ENCODE results near the gene LONP1. TPM values are rescaled to one million over a fixed set of nuclear protein-coding genes. Genes with fewer than 3 reads are reported as not detected.
"Not testable (repeated sequence)": the region's sequence is repeated elsewhere in the genome, so short reads cannot be mapped to it uniquely, and the experiment has no call there.

The LONP1 gene
- total and polyA plus RNA-seq, 2 of the 8 experiments (the other 6 are each of a cell fraction or from before 2014, with no cell fraction given) = 98.1 to 117 TPM

- not testable (repeated sequence) for H2AFZ ChIP-seq (ENCODE audit: low read length); H3K79me1 ChIP-seq (ENCODE audit: low read depth, low read length); H3K36me3 ChIP-seq (ENCODE audit: control insufficient read depth in 2 of 4, insufficient read depth in 4 of 4, low read length in 3 of 4); H2AK5ac ChIP-seq (ENCODE audit: low read depth, low read length); H4K91ac ChIP-seq (replicated peaks; ENCODE audit: insufficient read length, low read length); H3K4ac ChIP-seq (replicated peaks; ENCODE audit: insufficient read length, low read depth, low read length); H4K8ac ChIP-seq (ENCODE audit: extremely low read depth, insufficient read depth, low read length); H3K9ac ChIP-seq (replicated peaks in 1 of 4; ENCODE audit: extremely low read depth in 1 of 4, low read depth in 3 of 4, low read length in 3 of 4); H3K4me2 ChIP-seq (ENCODE audit: insufficient read depth in 1 of 2, low read depth in 2 of 2, low read length in 2 of 2); H4K20me1 ChIP-seq (replicated peaks in 1 of 2; ENCODE audit: control insufficient read depth in 1 of 2, insufficient read depth in 2 of 2, low read length in 2 of 2); H3K14ac ChIP-seq (ENCODE audit: insufficient read length); H3K18ac ChIP-seq (ENCODE audit: extremely low read depth, low read length); H3K27me3 ChIP-seq (replicated peaks in 1 of 4; ENCODE audit: control insufficient read depth in 3 of 4, extremely low read depth in 1 of 4, insufficient read depth in 3 of 4, low read length in 3 of 4); DNase-seq (ENCODE audit: low read depth in 1 of 2, low spot score in 2 of 2); H2BK5ac ChIP-seq (ENCODE audit: low read depth, low read length); H3K27ac ChIP-seq (ENCODE audit: low read depth, low read length); H2BK15ac ChIP-seq (ENCODE audit: low read length); H3K9me3 ChIP-seq (ENCODE audit: insufficient read depth in 2 of 2, low read depth in 1 of 2, low read length in 1 of 2); H3K56ac ChIP-seq (replicated peaks; ENCODE audit: insufficient read length, low read depth, low read length); H2BK20ac ChIP-seq (ENCODE audit: low read length); H3K4me1 ChIP-seq (replicated peaks in 1 of 4; ENCODE audit: control insufficient read depth in 3 of 4, insufficient read depth in 4 of 4, low read length in 3 of 4); H3K79me2 ChIP-seq (ENCODE audit: control insufficient read depth in 1 of 2, insufficient read depth in 2 of 2, low read length in 2 of 2); H2BK120ac ChIP-seq (replicated peaks; ENCODE audit: low read depth, low read length); H3K4me3 ChIP-seq (ENCODE audit: extremely low read depth in 1 of 4, insufficient read depth in 2 of 4, low read depth in 3 of 4, low read length in 4 of 4); H3K23ac ChIP-seq (ENCODE audit: insufficient read length); H3K23me2 ChIP-seq (ENCODE audit: low read depth, low read length); H4K5ac ChIP-seq (ENCODE audit: insufficient read length, low read depth, low read length); H2BK12ac ChIP-seq (ENCODE audit: low read depth, low read length); FAIRE-seq
- ChIA-PET POLR2A (ENCODE audit: partially characterized antibody) (interaction anchor here (0.8 to 2.1 kb wide), 4 partner anchors 13 to 42 kb away, joined by 3 to 12 read pairs (median 4); partner anchors contain the start of genes CATSPERD and LONP1), CTCF (ENCODE audit: partially characterized antibody) (interaction anchor here (0.7 kb wide), 1 partner anchor 427 kb away, joined by 4 read pairs; no protein-coding TSS in a partner anchor)
- WGBS, 2 experiments (ENCODE audit: extremely low coverage in 1 of 2, insufficient coverage in 1 of 2, insufficient read length in 1 of 2, insufficient replicate concordance in 2 of 2, low coverage in 1 of 2, low lambda C conversion rate in 2 of 2, missing lambda C conversion rate in 1 of 2) = 100% methylated on average over 2 of the region's 2 CpGs; no CpG with 5 or more reads in 1 of the 2 experiments
Observed at GRCh38 chr19:5733172-5733571, 13.2 kb upstream of the LONP1 start.

Data from H1 (cell line).